ENCODE results near the gene WNT7B. TPM values are rescaled to one million over a fixed set of nuclear protein-coding genes. Genes with fewer than 3 reads are reported as not detected.

The WNT7B gene
- total RNA-seq, 1 experiment from 2014 or later: not detected

GRCh38 chr22:45998638-45999378 lies 21.8 kb upstream of the WNT7B start:
- no peaks in the 10 kb centered on the region for H3K36me3 ChIP-seq (ENCODE audit: insufficient read depth, low read length, poor library complexity, severe bottlenecking)
- no peak overlapping the region for H3K27ac ChIP-seq (ENCODE audit: low read depth, low read length, poor library complexity, severe bottlenecking)
- H3K9me3 ChIP-seq (ENCODE audit: low read depth, low read length, poor library complexity, severe bottlenecking): no peaks in the 10 kb centered on the region
- H3K4me3 ChIP-seq (ENCODE audit: low read depth, low read length, poor library complexity, severe bottlenecking): no peak overlapping the region
- no peak for DNase-seq (ENCODE audit: low spot score)
- no peak for TF ChIP-seq CTCF (conservative IDR thresholded peaks at IDR 0.05; ENCODE audit: low read depth, low read length)
- no peak for TF ChIP-seq EZH2 (IDR thresholded peaks at IDR 0.05; ENCODE audit: borderline replicate concordance, low read depth, low read length, poor library complexity, severe bottlenecking)
- ChIA-PET CTCF (no interaction called here), POLR2A (ENCODE audit: low non-redundant PET) (no interaction called here)
- BruUV-seq (replicated peaks): no TSS peak
- intact Hi-C loops (cut with micrococcal nuclease; ENCODE audit: unreplicated experiment): loop anchor here (10.0 kb wide), 1 partner anchor 536 kb away; the partner anchor contains the start of gene CELSR1
- H3K4me1 ChIP-seq (ENCODE audit: insufficient read depth, low read length, poor library complexity, severe bottlenecking): peaks cover 8% of the 10 kb centered on the region
- no peaks in the 10 kb centered on the region for H3K27me3 ChIP-seq (replicated peaks; ENCODE audit: insufficient read depth, low read depth, low read length, poor library complexity)

GRCh38 chr22:45997777-45998637 lies 21.0 kb upstream of the WNT7B start:
- Histone ChIP-seq H3K27ac (ENCODE audit: low read depth, low read length, poor library complexity, severe bottlenecking) (no peak overlapping the region), H3K36me3 (ENCODE audit: insufficient read depth, low read length, poor library complexity, severe bottlenecking) (no peaks in the 10 kb centered on the region), H3K4me3 (ENCODE audit: low read depth, low read length, poor library complexity, severe bottlenecking) (no peak overlapping the region), H3K4me1 (ENCODE audit: insufficient read depth, low read length, poor library complexity, severe bottlenecking) (peaks cover 6% of the 10 kb centered on the region), H3K27me3 (replicated peaks; ENCODE audit: insufficient read depth, low read depth, low read length, poor library complexity) (no peaks in the 10 kb centered on the region), H3K9me3 (ENCODE audit: low read depth, low read length, poor library complexity, severe bottlenecking) (no peaks in the 10 kb centered on the region)
- BruUV-seq (replicated peaks): no TSS peak
- TF ChIP-seq CTCF (conservative IDR thresholded peaks at IDR 0.05; ENCODE audit: low read depth, low read length) (no peak), EZH2 (IDR thresholded peaks at IDR 0.05; ENCODE audit: borderline replicate concordance, low read depth, low read length, poor library complexity, severe bottlenecking) (no peak)
- ChIA-PET CTCF (interaction anchor here (1.0 to 1.4 kb wide), 2 partner anchors 8 to 10 kb away, joined by 4 to 8 read pairs; no protein-coding TSS in a partner anchor), POLR2A (ENCODE audit: low non-redundant PET) (no interaction called here)
- intact Hi-C loops (cut with micrococcal nuclease; ENCODE audit: unreplicated experiment): loop anchor here (10.0 kb wide), 1 partner anchor 537 kb away; the partner anchor contains the start of gene CELSR1
- DNase-seq (ENCODE audit: low spot score): no peak

- Histone ChIP-seq H3K27ac (ENCODE audit: low read depth, low read length, poor library complexity, severe bottlenecking) (peak overlapping the region; percentile 25), H3K36me3 (ENCODE audit: insufficient read depth, low read length, poor library complexity, severe bottlenecking) (no peaks in the 10 kb centered on the region), H3K4me3 (ENCODE audit: low read depth, low read length, poor library complexity, severe bottlenecking) (no peak overlapping the region), H3K9me3 (ENCODE audit: low read depth, low read length, poor library complexity, severe bottlenecking) (no peaks in the 10 kb centered on the region), H3K27me3 (replicated peaks; ENCODE audit: insufficient read depth, low read depth, low read length, poor library complexity) (no peaks in the 10 kb centered on the region), H3K4me1 (ENCODE audit: insufficient read depth, low read length, poor library complexity, severe bottlenecking) (peaks cover 6% of the 10 kb centered on the region)
- ChIA-PET CTCF (interaction anchor here (1.0 to 1.4 kb wide), 2 partner anchors 9 to 11 kb away, joined by 4 to 8 read pairs; no protein-coding TSS in a partner anchor), POLR2A (ENCODE audit: low non-redundant PET) (no interaction called here)
- peak; percentile 63 for DNase-seq (ENCODE audit: low spot score)
- no TSS peak for BruUV-seq (replicated peaks)
- intact Hi-C loops (cut with micrococcal nuclease; ENCODE audit: unreplicated experiment): loop anchor here (10.0 kb wide), 1 partner anchor 538 kb away; the partner anchor contains the start of gene CELSR1
- TF ChIP-seq EZH2 (IDR thresholded peaks at IDR 0.05; ENCODE audit: borderline replicate concordance, low read depth, low read length, poor library complexity, severe bottlenecking) (no peak), CTCF (conservative IDR thresholded peaks at IDR 0.05; ENCODE audit: low read depth, low read length) (no peak)
Observed at GRCh38 chr22:45997077-45997776, 20.3 kb upstream of the WNT7B start.
